Femur (tissue), 1 donor: ENCODE data around the gene GSPT1.
"Not testable (repeated sequence)": the region's sequence is repeated elsewhere in the genome, so short reads cannot be mapped to it uniquely, and the experiment has no call there.

Source experiments
- DNase-seq: peaks from one replicate; pipeline ENCODE4 v3.0.0-alpha.2; 2017

Gene GSPT1

GRCh38 chr16:11851294-11852091 is 64.3 kb downstream of the GSPT1 start, which contains the start of gene RSL1D1:
Gene RSL1D1 (minus strand): TSS chr16:11851542. CDS start chr16:11851512, 30 bp downstream.
- DNase-seq, result peak; percentile 97

DNA sequence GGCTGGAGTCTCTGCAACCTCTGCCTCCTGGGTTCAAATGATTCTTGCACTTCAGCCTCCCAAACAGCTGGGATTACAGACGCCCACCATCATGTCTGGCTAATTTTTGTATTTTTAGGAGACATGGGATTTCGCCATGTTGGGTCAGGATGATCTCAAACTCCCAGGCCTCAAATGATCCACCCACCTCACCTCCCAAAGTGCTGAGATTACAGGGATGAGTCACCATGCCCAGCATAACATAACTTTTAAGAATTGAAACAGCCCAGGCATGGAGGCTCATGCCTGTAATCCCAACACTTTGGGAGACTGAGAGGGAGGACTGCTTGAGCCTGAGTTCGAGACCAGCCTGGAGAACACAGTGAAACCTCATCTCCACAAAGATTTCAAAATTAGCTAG is 66.9 kb downstream of the GSPT1 start:
- DNase-seq, result no peak

DNA sequence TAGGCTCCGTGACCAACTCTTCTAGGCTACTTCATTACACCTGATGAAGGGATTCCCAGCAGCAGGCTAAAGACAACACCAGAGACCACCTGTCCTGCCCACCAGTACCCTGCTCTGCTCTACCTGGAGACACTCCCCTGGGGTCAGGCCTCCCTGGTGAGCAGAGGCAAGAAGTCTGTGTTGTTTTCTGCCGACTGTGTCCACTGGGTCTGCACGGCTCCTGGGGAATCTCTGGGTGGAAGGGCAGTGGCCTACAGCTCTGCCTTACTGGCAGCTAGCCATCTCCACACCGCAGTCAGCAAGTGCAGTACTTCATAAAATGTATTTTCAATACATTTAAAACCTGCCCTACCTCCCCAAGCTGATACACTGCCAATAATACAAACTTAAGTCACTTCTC is 71.3 kb downstream of the GSPT1 start:
- no peak for DNase-seq

GRCh38 chr16:11843861-11844260 is 71.9 kb downstream of the GSPT1 start:
- DNase-seq, result no peak

DNA sequence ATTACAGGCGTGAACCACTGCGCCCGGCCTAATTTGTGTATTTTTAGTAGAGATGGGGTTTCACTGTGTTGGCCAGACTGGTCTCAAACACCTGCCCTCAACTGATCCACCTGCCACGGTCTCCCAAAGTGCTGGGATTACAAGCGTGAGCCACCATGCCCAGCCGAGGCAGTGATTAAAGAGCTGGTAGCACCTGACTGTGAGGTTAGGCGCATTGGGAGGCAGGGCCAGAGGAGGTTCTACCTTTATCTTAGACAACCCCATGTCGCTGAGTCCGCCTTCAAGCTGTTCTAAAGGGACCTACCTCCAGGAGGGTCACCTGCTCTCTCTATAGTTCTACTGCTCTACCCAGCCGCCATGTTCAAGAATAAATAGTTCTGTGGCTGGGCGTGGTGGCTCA is 72.5 kb downstream of the GSPT1 start:
- DNase-seq, result no peak

DNA sequence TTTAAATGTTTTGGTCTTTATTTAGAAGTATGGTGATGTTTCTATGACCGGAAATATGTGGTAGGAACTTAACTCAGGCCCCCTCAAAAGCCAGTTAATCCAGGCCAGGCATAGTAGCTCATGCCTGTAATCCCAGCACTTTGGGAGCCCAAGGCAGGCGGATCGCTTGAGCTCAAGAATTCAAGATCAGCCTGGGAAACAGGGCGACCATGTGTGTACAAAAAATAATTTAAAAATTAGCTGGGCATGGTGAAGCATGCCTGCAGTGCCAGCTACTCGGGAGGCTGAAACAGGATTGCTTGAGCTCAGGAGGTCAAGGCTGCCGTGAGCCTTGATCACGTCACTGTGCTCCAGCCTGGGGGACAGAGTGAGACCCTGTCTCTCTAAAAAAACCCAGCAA is 74.7 kb downstream of the GSPT1 start:
- no peak for DNase-seq

- no peak for DNase-seq
Observed at GRCh38 chr16:11836650-11837244, 79.0 kb downstream of the GSPT1 start.

DNA sequence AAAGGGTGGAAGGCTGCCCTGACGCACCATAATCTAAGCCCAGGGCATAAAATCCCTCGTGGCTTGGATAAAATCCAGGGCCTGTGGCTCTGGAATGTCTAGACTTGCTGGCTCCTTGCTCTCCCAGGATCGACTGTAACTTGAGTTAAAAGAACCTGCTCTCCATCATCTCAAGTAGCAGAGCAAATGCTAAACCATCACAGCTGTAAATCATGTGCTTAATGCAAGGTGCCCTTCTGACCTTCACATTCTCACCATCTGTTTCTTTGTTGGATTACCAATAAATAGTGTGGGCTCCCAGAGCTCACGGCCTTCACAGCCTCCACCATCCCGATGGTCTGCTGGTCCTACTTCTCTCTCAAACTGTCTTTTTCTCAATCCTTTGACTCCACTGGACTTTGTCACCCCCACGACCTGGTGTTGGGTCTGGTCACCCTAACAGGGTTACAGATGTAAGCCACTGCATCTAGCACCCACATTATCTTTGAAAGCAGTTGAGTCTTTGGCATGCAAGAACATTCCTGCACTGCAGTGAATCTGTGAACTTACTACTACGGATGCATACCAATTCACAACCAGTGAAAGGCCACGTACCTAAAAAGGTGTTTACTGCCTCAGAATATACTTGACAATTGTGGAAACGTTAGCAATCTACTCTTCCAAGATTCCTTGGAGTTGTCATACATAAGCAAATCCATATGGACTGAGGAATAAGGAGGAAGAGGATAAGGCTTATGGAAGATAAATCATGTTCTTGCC is 79.7 kb downstream of the GSPT1 start:
- no peak for DNase-seq

DNA sequence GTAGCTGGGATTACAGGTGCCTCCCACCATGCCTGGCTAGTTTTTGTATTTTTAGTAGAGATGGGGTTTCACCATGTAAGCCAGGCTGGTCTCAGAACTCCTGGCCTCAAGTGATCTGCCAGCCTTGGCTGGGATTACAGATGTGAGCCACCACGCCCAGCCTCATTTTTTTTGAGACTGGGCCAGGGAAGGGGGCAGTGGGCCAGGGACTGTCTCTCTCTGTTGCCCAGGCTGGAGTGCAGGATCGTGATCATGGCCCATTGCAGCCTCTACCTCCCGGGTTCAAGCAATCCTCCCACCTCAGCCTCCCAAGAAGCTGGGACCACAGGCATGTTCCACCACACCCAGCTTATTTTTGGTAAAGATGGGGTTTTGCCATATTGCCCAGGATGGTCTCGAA is 80.4 kb downstream of the GSPT1 start:
- DNase-seq, result no peak

DNA sequence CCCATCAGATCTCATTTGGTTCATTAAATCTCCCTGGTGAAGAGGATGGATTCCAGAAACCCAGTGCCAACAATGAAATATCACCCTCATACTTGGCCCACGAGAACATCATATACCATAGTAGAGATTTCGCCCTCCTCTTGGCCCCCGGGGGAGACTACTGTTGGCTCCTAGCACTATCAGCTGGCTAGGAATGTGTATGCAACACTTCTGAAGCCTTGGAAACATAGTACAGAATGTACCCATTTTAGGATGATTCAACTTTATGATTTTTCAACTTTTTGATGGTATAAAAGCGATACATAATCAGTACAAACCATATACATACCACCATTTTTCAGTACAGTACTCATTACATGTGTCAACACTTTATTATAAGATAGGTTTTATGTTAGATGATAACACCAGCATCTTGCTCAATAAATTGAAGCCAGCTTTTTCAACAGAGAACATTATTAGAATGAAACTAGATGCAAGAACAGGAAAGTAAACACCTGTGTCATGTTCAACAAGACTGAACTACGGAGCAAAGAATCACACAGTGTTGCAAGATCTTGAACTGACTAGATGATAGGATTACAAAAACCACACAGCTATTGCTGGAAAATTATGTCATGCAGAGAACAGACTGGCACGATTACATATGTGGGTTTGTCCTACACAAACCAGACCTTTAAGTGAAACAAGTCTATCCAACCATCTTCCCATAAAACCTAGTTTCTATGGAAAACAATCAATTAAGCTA is 81.6 kb downstream of the GSPT1 start:
- DNase-seq, result no peak

DNA sequence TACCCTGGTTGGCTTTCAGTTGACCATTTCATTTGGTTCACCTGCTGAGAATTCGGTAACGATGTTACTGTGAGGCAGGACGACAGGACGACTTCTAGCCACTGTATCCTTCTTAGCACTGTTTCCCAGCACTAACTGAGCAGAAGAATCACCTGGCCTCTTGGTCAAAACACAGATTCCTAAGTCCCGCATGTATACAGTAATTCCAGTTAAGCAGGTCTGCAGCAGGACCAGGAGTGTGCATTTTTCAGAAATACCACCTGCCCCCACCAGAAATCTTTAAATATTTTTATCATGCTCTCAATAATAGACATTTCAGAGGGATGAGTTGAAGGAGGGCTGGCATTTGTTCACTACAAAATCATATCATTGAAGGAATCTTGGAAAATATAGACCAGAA is 87.1 kb downstream of the GSPT1 start:
- DNase-seq, result no peak

- DNase-seq, result not testable (repeated sequence)
Observed at GRCh38 chr16:11825520-11826165, 90.1 kb downstream of the GSPT1 start.

DNA sequence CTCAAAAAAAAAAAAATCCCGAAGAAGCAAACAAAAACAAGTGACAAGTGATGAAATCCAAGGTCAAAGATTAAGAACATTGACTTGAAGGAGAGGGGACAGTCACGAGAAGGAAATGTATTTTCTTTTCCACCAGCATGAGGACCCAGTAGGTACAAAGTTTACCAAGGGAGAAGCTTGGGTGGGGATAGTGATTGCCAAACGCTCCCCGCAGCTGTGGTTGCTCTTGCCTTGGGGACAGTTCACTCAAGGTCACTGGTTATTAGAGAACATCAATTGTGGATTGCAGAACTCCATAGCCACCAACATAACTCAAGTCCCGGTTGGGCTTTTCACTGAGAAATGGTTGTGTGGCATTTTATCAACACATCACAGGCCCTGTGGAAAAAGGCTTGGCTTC is 91.4 kb downstream of the GSPT1 start:
- DNase-seq, result peak; percentile 26

- not testable (repeated sequence) for DNase-seq
Observed at GRCh38 chr16:11823645-11824044, 92.1 kb downstream of the GSPT1 start.

- DNase-seq, result no peak
Observed at GRCh38 chr16:11819798-11820197, 96.0 kb downstream of the GSPT1 start.

DNA sequence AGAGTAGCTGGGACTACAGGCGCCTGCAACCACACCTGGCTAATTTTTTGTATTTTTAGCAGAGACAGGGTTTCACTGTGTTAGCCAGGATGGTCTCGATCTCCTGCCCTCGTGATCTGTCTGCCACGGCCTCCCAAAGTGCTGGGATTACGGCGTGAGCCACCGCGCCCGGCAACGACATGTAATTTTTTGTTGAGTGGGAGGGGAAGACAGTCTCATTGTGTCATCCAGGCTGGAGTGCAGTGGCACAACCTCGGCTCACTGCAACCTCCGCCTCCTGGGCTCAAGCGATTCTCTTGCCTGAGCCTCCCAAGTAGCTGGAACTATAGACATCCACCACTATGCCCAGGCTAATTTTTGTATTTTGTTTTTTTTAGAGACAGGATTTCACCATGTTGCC is 96.8 kb downstream of the GSPT1 start:
- DNase-seq, result not testable (repeated sequence)
